GM12801 (cell line): Measurements from ENCODE around the gene CPSF4.

Experiments used
- TF ChIP-seq, protein P1 (sequence below): IDR thresholded peaks from one replicate; pipeline ENCODE4 v1.5.1; 2011; ENCODE audit warnings: control low read depth; ENCODE audit not compliant: insufficient read length; ENCODE audit errors: extremely low read depth

CPSF4 gene

DNA sequence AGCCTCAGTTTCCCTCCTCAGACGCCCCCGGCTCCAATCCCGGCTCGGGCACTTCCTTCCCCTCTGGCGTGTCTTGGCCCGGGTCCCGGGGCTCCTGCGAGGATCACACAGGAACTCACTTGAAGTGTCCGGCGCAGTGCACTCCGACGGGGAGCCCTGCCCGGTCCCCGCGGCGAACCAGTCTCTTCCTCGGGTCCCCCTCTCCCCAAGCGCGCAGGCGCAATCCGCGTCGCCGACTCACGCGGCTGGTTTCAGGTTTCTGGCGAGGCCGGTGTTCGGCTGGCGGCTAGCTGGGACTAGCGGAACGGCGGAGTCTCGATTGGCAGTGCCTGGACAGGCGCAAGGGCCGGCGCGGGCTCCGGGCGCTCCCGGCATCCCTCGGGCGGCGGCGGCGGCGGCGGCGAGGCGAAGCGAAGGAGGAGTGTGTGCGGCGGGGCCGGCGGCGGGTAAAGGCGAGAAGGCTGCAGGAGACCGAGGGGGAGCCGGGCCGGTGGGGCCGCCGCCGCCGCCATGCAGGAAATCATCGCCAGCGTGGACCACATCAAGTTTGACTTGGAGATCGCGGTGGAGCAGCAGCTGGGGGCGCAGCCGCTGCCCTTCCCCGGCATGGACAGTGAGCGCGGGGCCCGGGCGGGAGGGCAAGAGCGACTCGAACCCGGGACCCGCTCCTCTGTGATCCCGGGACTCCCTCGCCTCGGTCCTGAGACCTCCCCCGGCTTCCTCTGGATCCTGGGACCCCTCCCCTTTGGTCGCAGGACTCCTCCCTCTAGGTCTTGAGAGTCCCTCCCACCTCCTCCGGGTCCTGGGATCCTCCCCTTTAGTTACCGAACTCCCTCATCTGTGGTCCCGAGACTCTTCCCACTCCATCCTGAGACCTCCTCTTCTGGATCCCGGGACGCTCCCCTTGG is at the start of gene CPSF4, which contains the start of gene PTCD1:
TSS of gene CPSF4 (plus strand) at position 371 of the 908 bp plus-strand sequence. CDS start at position 511, 140 bp downstream.
TSS of gene PTCD1 (minus strand) at position 226 of the 908 bp plus-strand sequence. CDS start 3,556 bp downstream, outside the sequence.
- TF ChIP-seq, protein P1, sequence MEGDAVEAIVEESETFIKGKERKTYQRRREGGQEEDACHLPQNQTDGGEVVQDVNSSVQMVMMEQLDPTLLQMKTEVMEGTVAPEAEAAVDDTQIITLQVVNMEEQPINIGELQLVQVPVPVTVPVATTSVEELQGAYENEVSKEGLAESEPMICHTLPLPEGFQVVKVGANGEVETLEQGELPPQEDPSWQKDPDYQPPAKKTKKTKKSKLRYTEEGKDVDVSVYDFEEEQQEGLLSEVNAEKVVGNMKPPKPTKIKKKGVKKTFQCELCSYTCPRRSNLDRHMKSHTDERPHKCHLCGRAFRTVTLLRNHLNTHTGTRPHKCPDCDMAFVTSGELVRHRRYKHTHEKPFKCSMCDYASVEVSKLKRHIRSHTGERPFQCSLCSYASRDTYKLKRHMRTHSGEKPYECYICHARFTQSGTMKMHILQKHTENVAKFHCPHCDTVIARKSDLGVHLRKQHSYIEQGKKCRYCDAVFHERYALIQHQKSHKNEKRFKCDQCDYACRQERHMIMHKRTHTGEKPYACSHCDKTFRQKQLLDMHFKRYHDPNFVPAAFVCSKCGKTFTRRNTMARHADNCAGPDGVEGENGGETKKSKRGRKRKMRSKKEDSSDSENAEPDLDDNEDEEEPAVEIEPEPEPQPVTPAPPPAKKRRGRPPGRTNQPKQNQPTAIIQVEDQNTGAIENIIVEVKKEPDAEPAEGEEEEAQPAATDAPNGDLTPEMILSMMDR: no peak

DNA sequence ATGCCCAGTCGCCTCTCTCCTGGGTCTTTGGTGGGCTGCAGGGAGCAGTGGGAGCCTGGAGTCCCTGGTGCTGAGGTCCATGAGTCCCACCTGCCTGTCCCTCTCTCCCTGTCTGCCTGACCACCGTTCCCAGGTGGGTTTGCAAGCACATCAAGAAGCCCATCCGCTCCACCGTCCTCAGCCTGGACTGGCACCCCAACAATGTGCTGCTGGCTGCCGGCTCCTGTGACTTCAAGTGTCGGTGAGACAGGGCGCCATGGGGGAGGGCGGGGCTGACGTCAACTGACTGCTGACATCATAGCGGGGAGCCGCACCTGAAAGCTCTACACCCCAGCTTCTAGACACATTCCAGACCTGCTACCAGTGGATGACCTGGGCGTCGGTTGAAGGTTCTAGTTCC is 49.0 kb upstream of the CPSF4 start:
- TF ChIP-seq, protein P1: no peak

DNA sequence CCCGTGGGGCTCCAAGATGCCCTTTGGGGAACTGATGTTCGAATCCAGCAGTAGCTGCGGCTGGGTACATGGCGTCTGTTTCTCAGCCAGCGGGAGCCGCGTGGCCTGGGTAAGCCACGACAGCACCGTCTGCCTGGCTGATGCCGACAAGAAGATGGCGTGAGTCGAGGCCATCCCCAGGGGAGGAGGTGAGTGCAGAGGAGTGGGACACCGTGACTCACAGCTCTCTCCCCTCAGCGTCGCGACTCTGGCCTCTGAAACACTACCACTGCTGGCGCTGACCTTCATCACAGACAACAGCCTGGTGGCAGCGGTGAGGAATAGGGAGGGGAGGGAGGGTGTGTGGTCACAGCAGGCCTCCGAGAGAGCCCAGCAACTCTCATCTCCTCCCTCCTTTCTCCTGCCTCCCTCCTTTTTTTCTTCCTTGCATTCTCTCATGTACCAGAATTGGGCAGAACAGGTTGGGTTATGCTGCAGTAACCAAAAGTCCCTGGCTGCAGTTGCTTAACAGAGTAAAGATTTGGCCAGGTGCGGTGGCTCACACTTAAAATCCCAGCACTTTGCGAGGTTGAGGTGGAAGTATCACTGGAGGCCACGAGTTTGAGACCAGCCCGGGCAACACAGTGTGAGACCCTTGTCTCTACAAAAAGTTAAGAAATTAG is 47.7 kb upstream of the CPSF4 start:
- TF ChIP-seq, protein P1: no peak

DNA sequence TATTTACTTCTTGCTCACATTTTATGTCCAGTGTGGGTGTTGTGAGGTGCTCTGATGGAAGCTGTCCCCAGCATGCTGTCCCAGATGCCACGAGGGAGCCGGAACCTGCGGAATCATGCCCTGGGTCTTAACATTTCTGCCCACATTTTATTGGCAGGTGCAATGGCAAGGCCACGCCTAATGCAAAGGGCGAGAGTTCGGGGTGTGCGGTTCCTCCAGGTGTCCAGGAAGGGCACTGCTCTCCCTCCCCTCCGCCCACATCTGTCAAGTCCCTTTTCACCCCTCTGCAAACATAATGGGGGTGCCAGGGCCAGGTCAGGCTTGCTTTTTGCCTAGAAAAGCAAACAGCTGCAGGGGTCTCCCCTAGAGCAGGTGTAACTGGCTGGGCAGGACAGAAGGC is 46.7 kb upstream of the CPSF4 start:
- TF ChIP-seq, protein P1: no peak

DNA sequence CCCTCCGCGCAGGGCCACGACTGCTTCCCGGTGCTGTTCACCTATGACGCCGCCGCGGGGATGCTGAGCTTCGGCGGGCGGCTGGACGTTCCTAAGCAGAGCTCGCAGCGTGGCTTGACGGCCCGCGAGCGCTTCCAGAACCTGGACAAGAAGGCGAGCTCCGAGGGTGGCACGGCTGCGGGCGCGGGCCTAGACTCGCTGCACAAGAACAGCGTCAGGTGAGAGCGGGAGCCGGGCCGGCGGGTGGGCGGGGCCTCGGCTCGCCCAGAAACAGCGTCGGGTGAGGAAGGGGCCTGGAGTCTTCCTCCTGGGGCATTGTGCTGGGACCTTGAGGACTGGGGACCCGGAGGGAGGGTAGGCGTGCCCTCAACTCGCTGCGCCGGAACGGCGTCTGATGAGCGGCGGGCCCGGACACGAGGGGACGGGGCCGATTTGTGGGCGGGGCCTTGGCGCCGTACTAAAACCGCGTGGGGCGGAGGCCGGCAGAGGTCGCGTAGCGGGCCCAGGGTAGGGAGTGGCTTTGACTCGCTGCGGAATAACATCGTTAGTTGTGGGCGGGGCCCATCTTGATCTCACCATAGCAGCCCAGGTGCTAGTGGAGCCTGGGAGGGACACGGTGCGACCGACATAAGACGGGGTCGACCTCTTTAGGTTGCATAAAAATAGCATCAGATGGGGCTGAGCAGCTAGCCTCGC is 45.9 kb upstream of the CPSF4 start:
- TF ChIP-seq, protein P1: no peak

DNA sequence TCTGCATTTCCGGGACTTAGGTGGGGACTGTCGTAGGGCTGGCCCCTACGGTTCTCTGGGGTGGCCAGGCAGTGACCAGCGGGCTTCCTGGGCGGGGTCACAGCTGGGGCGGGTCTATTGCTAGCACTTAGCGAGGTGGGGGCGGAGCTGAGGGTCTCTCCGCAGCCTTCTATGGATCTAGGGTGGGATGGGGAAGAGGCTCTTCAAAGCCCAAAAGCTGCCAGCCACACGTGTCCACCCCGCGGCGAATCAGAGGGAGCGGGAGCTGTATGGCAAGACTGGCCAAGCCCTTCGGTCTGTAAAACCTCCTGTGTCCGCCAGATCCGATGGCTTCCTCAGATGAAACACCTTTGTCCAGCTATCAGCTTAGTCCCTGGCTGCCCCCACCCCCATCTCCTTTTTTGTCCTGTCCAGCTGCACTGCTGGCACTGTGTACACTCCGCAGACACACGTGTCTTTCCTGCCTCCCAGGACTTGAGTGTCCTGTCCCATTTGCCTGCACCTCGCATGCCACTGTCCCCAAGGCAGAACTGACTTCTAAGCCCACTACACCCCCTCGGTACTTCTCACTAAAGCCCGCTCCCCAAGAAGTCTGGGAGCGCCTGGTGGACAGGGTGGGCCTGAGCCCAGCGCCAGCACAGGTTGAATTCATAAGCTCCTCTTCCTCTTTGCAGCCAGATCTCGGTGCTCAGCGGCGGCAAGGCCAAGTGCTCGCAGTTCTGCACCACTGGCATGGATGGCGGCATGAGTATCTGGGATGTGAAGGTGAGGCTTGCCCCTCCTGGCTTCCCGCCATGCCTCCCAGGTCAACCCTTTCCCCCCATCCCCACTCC is 45.2 kb upstream of the CPSF4 start:
- TF ChIP-seq, protein P1: no peak

DNA sequence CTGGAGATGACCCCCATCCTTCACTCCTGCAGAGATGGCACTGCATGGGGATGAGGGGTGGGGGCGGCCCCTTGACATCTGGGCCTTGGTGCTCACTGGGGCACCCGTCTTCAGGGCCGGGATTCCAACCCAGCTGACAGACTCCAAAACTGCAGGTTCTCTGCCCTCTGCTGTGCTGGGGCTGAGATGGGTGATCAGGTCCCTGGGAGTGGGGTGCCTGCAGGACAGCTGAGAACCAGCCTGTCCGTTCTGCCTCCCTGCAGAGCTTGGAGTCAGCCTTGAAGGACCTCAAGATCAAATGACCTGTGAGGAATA is 44.6 kb upstream of the CPSF4 start:
- TF ChIP-seq, protein P1: no peak
